Colonic mucosa (tissue), 4 donors: ENCODE data around the gene PPP1R12B. TPM values are rescaled to one million over a fixed set of nuclear protein-coding genes. Genes with fewer than 3 reads are reported as not detected.
A peak's percentile ranks its signal among the peaks of the same experiment; 100 is the strongest.

Experiments
- DNase-seq: peaks from one replicate; pipeline ENCODE4 v3.0.0-alpha.2; 2020
- H3K27ac ChIP-seq: fragments of 200-600 bp; one replicate; pipeline ENCODE4 v1.8.0; 2021
- H3K27me3 ChIP-seq: fragments of 200-600 bp; one replicate; pipeline ENCODE4 v1.8.0; 2021
- H3K36me3 ChIP-seq: fragments of 200-600 bp; one replicate; pipeline ENCODE4 v1.8.0; 2021
- H3K4me1 ChIP-seq: fragments of 200-600 bp; one replicate; pipeline ENCODE4 v1.8.0; 2021; ENCODE audit warnings: mild to moderate bottlenecking
- H3K4me3 ChIP-seq: fragments of 200-600 bp; one replicate; pipeline ENCODE4 v1.8.0; 2021
- H3K9ac ChIP-seq, 2 donors: one replicate each; pipeline ENCODE4 v1.7.0; 2013; ENCODE audit warnings: control low read depth in 2 of 2, low read depth in 2 of 2, low read length in 2 of 2
- H3K9me3 ChIP-seq: fragments of 200-600 bp; one replicate; pipeline ENCODE4 v1.8.0; 2021
- intact Hi-C: fragments of 100-400 bp; cut with DNase I; formaldehyde crosslinking; loops from one replicate; pipeline ENCODE4 v1.14.1; 2022
- total RNA-seq, 2 donors: library from RNA; stranded (reverse); fragmentation: NEBNext Ultra II Directional in 1 of 2; extraction: Animal tissue kit (Norgen Biotek cat#: 25700) in 1 of 2; gene quantifications; one replicate each; pipeline ENCODE4 v1.2.1, GENCODE V29; 2021
- TF ChIP-seq, protein P1 (sequence below): fragments of 200-600 bp; IDR thresholded peaks from one replicate; pipeline ENCODE4 v1.8.0; 2022; ENCODE audit warnings: antibody characterized with exemption, mild to moderate bottlenecking
- donor health status: healthy.
- donor health status: DM: no; HTN: no; CAD: no.
- donor health status: DM: no; HTN: no; CAD: no.

The PPP1R12B gene
- total RNA-seq, 2 donors from 2014 or later = 41.1 to 125 TPM

DNA sequence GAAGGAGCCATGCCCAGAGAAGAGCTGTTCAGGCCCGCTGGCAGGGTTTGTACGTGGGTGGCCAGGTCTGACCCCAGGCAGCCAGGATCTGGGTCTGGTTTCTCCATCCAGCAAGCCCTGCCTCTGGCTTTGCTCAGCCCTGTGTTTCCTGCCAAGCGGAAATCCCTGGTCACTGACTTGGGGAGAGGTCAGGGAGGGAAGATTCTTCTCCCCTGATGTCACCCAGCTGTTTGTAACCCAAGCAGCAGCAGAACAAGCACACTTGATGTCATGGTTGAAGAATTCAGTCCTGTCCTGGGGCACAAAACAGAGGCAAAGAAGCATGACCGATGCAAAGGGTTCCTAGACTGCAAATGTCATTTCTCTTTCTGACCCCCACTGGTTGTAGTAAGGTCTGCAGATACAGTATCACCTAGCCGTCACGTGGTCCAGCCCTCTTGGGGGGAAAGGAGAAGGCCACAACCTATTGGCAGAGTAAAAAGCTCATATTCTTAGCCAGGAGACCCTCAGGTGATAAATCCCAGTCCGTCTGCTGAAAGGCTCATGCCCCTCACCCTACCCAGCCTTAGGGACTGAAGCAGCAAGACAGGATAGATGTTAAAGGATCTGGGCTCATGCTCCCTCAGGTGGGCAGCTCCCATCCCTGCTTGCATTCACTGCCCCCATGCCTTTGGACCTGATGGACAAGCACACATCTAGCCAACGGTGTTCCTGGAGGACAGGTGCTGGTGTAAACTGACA, 240.9 kb downstream of the PPP1R12B start:
- intact Hi-C loops = no loop called here
- TF ChIP-seq, protein P1, sequence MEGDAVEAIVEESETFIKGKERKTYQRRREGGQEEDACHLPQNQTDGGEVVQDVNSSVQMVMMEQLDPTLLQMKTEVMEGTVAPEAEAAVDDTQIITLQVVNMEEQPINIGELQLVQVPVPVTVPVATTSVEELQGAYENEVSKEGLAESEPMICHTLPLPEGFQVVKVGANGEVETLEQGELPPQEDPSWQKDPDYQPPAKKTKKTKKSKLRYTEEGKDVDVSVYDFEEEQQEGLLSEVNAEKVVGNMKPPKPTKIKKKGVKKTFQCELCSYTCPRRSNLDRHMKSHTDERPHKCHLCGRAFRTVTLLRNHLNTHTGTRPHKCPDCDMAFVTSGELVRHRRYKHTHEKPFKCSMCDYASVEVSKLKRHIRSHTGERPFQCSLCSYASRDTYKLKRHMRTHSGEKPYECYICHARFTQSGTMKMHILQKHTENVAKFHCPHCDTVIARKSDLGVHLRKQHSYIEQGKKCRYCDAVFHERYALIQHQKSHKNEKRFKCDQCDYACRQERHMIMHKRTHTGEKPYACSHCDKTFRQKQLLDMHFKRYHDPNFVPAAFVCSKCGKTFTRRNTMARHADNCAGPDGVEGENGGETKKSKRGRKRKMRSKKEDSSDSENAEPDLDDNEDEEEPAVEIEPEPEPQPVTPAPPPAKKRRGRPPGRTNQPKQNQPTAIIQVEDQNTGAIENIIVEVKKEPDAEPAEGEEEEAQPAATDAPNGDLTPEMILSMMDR = no peak
- H3K9ac ChIP-seq = no peak overlapping the region
- no peaks in the 10 kb centered on the region for H3K36me3 ChIP-seq
- no peaks in the 10 kb centered on the region for H3K4me1 ChIP-seq
- no peaks in the 10 kb centered on the region for H3K9me3 ChIP-seq
- no peaks in the 10 kb centered on the region for H3K27me3 ChIP-seq
- H3K27ac ChIP-seq = peak overlapping the region; percentile 43
- peak; percentile 61 for DNase-seq
- H3K4me3 ChIP-seq = no peak overlapping the region

- Histone ChIP-seq H3K27ac (peak overlapping the region; percentile 31), H3K9me3 (no peaks in the 10 kb centered on the region), H3K4me1 (no peaks in the 10 kb centered on the region), H3K36me3 (no peaks in the 10 kb centered on the region), H3K4me3 (no peak overlapping the region), H3K27me3 (no peaks in the 10 kb centered on the region), H3K9ac (no peak overlapping the region)
- TF ChIP-seq, protein P1 = no peak
- intact Hi-C loops = no loop called here
- no peak for DNase-seq
Measured at GRCh38 chr1:202590126-202590525, 241.6 kb downstream of the PPP1R12B start.

DNA sequence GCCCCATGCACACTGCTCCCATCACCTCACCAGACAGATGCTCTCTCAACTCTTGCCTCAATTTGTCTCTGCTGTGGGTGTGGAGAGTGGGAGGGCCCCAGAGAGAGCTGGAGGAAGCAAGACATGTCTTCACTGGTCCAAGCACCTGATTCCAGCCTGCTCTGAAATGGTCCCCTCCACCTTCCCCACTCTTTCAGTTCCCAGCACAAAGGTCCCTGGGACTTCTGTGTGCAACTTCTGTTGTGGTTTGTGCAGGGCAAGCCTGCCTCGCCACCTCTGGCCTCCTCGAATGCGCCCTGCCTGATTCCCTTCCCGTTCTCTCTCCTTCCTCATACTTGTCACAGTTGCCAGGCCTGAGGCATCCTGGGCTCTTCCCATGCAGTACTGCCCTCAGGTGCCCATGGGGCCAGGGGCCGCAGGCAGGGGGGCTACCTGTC, 242.5 kb downstream of the PPP1R12B start:
- Histone ChIP-seq H3K27ac (no peak overlapping the region), H3K4me1 (no peaks in the 10 kb centered on the region), H3K36me3 (no peaks in the 10 kb centered on the region), H3K9me3 (no peaks in the 10 kb centered on the region), H3K9ac (no peak overlapping the region), H3K4me3 (no peak overlapping the region), H3K27me3 (no peaks in the 10 kb centered on the region)
- TF ChIP-seq, protein P1 = no peak
- DNase-seq = no peak
- intact Hi-C loops = no loop called here

DNA sequence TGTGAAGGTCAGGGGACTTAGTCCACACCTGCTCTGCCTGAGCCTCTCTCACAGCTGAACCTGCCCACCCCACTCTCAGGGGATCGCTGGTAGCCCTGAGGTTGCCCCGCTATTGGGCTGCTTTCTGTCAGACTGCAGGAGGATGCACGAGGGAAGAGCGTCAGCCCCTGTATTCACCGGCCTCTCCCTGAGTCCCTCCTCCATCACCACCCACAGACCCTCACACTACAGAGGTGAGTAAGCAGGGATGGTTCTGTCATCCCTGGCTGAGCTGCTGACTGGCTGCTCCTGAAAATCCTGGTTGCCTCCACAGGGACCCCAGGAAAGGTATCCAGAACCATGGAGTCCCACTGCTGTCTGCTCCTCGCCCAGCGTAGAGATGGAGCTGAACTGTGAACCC, 243.0 kb downstream of the PPP1R12B start:
- H3K9ac ChIP-seq = peak overlapping the region in 1 of 2 donors; percentile 4
- intact Hi-C loops = no loop called here

GRCh38 chr1:202592146-202592545, 243.6 kb downstream of the PPP1R12B start:
- Histone ChIP-seq H3K36me3 (no peaks in the 10 kb centered on the region), H3K4me3 (no peak overlapping the region), H3K27me3 (no peaks in the 10 kb centered on the region), H3K9ac (no peak overlapping the region), H3K4me1 (no peaks in the 10 kb centered on the region), H3K9me3 (no peaks in the 10 kb centered on the region), H3K27ac (no peak overlapping the region)
- DNase-seq = no peak
- TF ChIP-seq, protein P1 = no peak
- intact Hi-C loops = no loop called here

More for the DNA sequence above, 243.0 kb downstream of the PPP1R12B start:
- Histone ChIP-seq H3K27ac (no peak overlapping the region), H3K4me1 (no peaks in the 10 kb centered on the region), H3K4me3 (no peak overlapping the region), H3K27me3 (no peaks in the 10 kb centered on the region), H3K36me3 (no peaks in the 10 kb centered on the region), H3K9me3 (no peaks in the 10 kb centered on the region)
- no peak for DNase-seq
- TF ChIP-seq, protein P1 = no peak
